ENCODE measurements around the gene BUD31. TPM values are rescaled to one million over a fixed set of nuclear protein-coding genes. Genes with fewer than 3 reads are reported as not detected.

Gene BUD31
- total and polyA plus RNA-seq, 2 of the 13 experiments (the other 11 are each of a cell fraction or from before 2014, with no cell fraction given), result 35.1 to 79.1 TPM

DNA sequence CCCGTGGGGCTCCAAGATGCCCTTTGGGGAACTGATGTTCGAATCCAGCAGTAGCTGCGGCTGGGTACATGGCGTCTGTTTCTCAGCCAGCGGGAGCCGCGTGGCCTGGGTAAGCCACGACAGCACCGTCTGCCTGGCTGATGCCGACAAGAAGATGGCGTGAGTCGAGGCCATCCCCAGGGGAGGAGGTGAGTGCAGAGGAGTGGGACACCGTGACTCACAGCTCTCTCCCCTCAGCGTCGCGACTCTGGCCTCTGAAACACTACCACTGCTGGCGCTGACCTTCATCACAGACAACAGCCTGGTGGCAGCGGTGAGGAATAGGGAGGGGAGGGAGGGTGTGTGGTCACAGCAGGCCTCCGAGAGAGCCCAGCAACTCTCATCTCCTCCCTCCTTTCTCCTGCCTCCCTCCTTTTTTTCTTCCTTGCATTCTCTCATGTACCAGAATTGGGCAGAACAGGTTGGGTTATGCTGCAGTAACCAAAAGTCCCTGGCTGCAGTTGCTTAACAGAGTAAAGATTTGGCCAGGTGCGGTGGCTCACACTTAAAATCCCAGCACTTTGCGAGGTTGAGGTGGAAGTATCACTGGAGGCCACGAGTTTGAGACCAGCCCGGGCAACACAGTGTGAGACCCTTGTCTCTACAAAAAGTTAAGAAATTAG, 17.7 kb upstream of the BUD31 start:
- H3K79me2 ChIP-seq (ENCODE audit: insufficient read depth, low read length), result no peaks in the 10 kb centered on the region
- no peak overlapping the region for H3K27ac ChIP-seq (ENCODE audit: extremely low read length, insufficient read depth, low read length)
- no peak overlapping the region for H2AFZ ChIP-seq (ENCODE audit: low read length)
- H3K9me3 ChIP-seq (ENCODE audit: low read length), result no peaks in the 10 kb centered on the region
- no peak overlapping the region for H3K9ac ChIP-seq (ENCODE audit: insufficient read depth, low read depth, low read length)
- FAIRE-seq (no peak), ATAC-seq (no peak), DNase-seq (ENCODE audit: low spot score) (no peak)
- no peaks in the 10 kb centered on the region for H3K27me3 ChIP-seq (ENCODE audit: control insufficient read depth in 1 of 2, insufficient read depth in 2 of 2, low read length in 2 of 2)
- TF ChIP-seq, protein P1, sequence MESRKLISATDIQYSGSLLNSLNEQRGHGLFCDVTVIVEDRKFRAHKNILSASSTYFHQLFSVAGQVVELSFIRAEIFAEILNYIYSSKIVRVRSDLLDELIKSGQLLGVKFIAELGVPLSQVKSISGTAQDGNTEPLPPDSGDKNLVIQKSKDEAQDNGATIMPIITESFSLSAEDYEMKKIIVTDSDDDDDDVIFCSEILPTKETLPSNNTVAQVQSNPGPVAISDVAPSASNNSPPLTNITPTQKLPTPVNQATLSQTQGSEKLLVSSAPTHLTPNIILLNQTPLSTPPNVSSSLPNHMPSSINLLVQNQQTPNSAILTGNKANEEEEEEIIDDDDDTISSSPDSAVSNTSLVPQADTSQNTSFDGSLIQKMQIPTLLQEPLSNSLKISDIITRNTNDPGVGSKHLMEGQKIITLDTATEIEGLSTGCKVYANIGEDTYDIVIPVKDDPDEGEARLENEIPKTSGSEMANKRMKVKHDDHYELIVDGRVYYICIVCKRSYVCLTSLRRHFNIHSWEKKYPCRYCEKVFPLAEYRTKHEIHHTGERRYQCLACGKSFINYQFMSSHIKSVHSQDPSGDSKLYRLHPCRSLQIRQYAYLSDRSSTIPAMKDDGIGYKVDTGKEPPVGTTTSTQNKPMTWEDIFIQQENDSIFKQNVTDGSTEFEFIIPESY (CRISPR knock-in tag; IDR thresholded peaks at IDR 0.05), result peak; percentile 81
- TF ChIP-seq ZNF260 (CRISPR knock-in tag; IDR thresholded peaks at IDR 0.05; ENCODE audit: borderline replicate concordance, low read depth), result no peak
- peak; percentile 83 for TF ChIP-seq AGO2 (optimal IDR thresholded peaks at IDR 0.05; ENCODE audit: low read depth, low read length)
- peak; percentile 46; the same call in 1 of the 2 replicates for TF ChIP-seq ZNF12 (CRISPR knock-in tag; IDR thresholded peaks at IDR 0.05)
- TF ChIP-seq, protein P2, sequence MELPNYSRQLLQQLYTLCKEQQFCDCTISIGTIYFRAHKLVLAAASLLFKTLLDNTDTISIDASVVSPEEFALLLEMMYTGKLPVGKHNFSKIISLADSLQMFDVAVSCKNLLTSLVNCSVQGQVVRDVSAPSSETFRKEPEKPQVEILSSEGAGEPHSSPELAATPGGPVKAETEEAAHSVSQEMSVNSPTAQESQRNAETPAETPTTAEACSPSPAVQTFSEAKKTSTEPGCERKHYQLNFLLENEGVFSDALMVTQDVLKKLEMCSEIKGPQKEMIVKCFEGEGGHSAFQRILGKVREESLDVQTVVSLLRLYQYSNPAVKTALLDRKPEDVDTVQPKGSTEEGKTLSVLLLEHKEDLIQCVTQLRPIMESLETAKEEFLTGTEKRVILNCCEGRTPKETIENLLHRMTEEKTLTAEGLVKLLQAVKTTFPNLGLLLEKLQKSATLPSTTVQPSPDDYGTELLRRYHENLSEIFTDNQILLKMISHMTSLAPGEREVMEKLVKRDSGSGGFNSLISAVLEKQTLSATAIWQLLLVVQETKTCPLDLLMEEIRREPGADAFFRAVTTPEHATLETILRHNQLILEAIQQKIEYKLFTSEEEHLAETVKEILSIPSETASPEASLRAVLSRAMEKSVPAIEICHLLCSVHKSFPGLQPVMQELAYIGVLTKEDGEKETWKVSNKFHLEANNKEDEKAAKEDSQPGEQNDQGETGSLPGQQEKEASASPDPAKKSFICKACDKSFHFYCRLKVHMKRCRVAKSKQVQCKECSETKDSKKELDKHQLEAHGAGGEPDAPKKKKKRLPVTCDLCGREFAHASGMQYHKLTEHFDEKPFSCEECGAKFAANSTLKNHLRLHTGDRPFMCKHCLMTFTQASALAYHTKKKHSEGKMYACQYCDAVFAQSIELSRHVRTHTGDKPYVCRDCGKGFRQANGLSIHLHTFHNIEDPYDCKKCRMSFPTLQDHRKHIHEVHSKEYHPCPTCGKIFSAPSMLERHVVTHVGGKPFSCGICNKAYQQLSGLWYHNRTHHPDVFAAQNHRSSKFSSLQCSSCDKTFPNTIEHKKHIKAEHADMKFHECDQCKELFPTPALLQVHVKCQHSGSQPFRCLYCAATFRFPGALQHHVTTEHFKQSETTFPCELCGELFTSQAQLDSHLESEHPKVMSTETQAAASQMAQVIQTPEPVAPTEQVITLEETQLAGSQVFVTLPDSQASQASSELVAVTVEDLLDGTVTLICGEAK (IDR thresholded peaks at IDR 0.05), result no peak
- TF ChIP-seq, protein P2 (CRISPR knock-in tag; IDR thresholded peaks at IDR 0.05), result no peak
- H3K4me2 ChIP-seq (ENCODE audit: low read depth, low read length), result no peak overlapping the region
- H3K4me3 ChIP-seq (replicated peaks in 1 of 3; ENCODE audit: insufficient read depth in 1 of 3, low read depth in 2 of 3, low read length in 3 of 3), result no peak overlapping the region
- peaks cover 21 to 66% of the 10 kb centered on the region in 2 experiments for H3K36me3 ChIP-seq (replicated peaks in 1 of 2; ENCODE audit: control insufficient read depth in 1 of 2, insufficient read depth in 2 of 2, low read length in 2 of 2)
- CTCF ChIA-PET (ENCODE audit: low intra/inter-chr PET ratio, low total read pairs), result no interaction called here
- in situ Hi-C loops (cut with HindIII; ENCODE audit: extremely low pct_ligation_motif_present, low pct_unique_long_range_greater_than_20kb) (no loop called here), intact Hi-C loops (cut with micrococcal nuclease; ENCODE audit: unreplicated experiment) (no loop called here)
- no peaks in the 10 kb centered on the region for H3K4me1 ChIP-seq (ENCODE audit: insufficient read depth, low read length)
- POLR2A ChIA-PET, result no interaction called here
- WGBS (ENCODE audit: low lambda C conversion rate), result 97% methylated on average over 18 of the region's 23 CpGs
- no TSS peak for BruUV-seq (replicated peaks)
- no peaks in the 10 kb centered on the region for H4K20me1 ChIP-seq (ENCODE audit: insufficient read depth, low read length)

Measured in HepG2 (cell line).